HCT116 (cell line): ENCODE results near the gene PNMT.

Source experiments
- CBX3 ChIP-seq: IDR thresholded peaks from 2 replicates; pipeline ENCODE4 v1.6.1; 2012; ENCODE audit warnings: low read depth
- CTCF ChIP-seq, 3 experiments: fragments of 200-600 bp in 1 of 3; sonication (generic) in 1 of 3; IDR thresholded peaks in 2 of 3; conservative IDR thresholded peaks in 1 of 3; 2 replicates each; pipeline ENCODE4 v1.5.1; 2012 to 2017; ENCODE audit warnings: low read depth in 2 of 3, low read length in 2 of 3, antibody characterized with exemption in 1 of 3, borderline replicate concordance in 1 of 3, control low read depth in 1 of 3, mild to moderate bottlenecking in 1 of 3, mixed read lengths in 1 of 3, mixed run types in 1 of 3, moderate library complexity in 1 of 3; ENCODE audit not compliant: insufficient read depth in 1 of 3
- EGR1 ChIP-seq: IDR thresholded peaks from 2 replicates; pipeline ENCODE4 v1.6.1; 2012; ENCODE audit warnings: low read depth
- EZH2 ChIP-seq: fragments of 200-600 bp; sonication (generic); IDR thresholded peaks from 2 replicates; pipeline ENCODE4 v1.6.1; 2017; ENCODE audit warnings: antibody characterized with exemption, mixed run types
- FOSL1 ChIP-seq: IDR thresholded peaks from 2 replicates; pipeline ENCODE4 v1.6.1; 2012; ENCODE audit warnings: low read depth
- JUND ChIP-seq: IDR thresholded peaks from 2 replicates; pipeline ENCODE4 v1.6.1; 2012
- MAX ChIP-seq: IDR thresholded peaks from 2 replicates; pipeline ENCODE4 v1.6.1; 2012
- POLR2A ChIP-seq: IDR thresholded peaks from 2 replicates; pipeline ENCODE4 v1.7.0; 2011; ENCODE audit warnings: borderline replicate concordance; ENCODE audit not compliant: insufficient read depth, insufficient read length; ENCODE audit errors: extremely low read depth
- POLR2AphosphoS5 ChIP-seq: IDR thresholded peaks from 2 replicates; pipeline ENCODE4 v1.6.1; 2011; ENCODE audit warnings: mild to moderate bottlenecking, low read depth, low read length, moderate library complexity
- SIN3A ChIP-seq: IDR thresholded peaks from 2 replicates; pipeline ENCODE4 v1.6.1; 2012; ENCODE audit warnings: low read depth
- SP1 ChIP-seq: IDR thresholded peaks from 2 replicates; pipeline ENCODE4 v1.6.1; 2012; ENCODE audit warnings: low read depth
- YY1 ChIP-seq: IDR thresholded peaks from 2 replicates; pipeline ENCODE4 v1.6.1; 2011; ENCODE audit warnings: low read length, low read depth, moderate library complexity, mild to moderate bottlenecking; ENCODE audit not compliant: insufficient replicate concordance; ENCODE audit errors: extremely low read depth
- ZBTB33 ChIP-seq: IDR thresholded peaks from 2 replicates; pipeline ENCODE4 v1.6.1; 2011; ENCODE audit warnings: mild to moderate bottlenecking, low read length, moderate library complexity; ENCODE audit not compliant: insufficient replicate concordance; ENCODE audit errors: extremely low read depth
- ZNF274 ChIP-seq: fragments of 200-500 bp; sonication (Bioruptor generic); IDR thresholded peaks from 2 replicates; pipeline ENCODE4 v1.6.1; 2014; ENCODE audit warnings: mild to moderate bottlenecking, low read depth, low read length, inconsistent platforms

- TF ChIP-seq CTCF (IDR thresholded peaks at IDR 0.05 in 2 of 3, conservative IDR thresholded peaks at IDR 0.05 in 1 of 3; ENCODE audit: borderline replicate concordance in 1 of 3, insufficient read depth in 1 of 3, low read depth in 2 of 3, low read length in 2 of 3) (no peak), POLR2AphosphoS5 (no peak), FOSL1 (no peak), CBX3 (no peak), ZBTB33 (no peak), EGR1 (no peak), ZNF274 (no peak), POLR2A (no peak), EZH2 (no peak), MAX (no peak), JUND (no peak), SIN3A (no peak), YY1 (no peak), SP1 (no peak)
Observed at GRCh38 chr17:39642291-39643074, 25.8 kb upstream of the PNMT start.
